ENCODE data around the gene CXorf65.

DNA sequence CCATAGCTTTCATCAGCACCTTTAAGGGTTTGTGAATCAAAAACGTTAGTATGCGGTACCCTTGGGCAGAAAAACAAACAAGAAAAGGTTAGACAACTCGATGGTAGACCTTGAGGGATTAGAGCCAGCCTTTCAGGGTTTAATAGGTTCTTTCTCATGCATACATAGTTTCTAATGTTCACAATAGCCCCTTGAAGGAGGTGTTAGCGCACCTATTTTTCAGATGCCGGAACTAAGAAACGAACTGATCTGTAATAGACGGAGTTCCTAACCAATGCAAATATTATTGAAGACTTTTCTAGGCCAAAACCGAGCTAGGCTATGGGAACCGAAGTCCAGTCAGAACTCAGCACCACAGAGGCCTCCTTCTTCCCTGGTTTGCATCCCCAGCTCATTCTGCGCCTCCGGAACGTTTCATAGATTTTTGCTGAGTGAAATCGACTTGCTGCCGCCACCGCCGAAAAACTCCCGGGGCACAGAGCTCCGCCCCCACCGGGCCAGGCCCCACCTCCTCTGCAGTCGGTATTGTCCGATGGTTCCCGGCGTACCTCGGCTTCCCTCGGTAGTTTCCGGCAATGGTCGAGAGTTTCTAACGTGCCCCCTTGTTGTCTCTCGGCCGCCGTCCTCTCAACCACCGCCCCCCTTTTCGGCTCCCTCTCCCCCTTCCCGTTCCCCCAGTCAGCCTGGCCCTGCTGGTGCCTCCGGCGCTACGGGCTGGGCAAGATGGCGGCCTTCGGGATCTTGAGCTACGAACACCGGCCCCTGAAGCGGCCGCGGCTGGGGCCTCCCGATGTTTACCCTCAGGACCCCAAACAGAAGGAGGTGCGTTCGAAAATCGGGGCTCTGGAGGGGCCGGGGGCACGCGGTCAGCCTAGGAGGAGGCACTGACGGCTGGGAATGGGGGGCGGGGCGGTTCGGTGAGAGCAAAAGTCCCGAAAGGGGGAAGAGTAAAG is 11.8 kb upstream of the CXorf65 start, which contains the start of gene MED12:
- TF ChIP-seq, protein P1, sequence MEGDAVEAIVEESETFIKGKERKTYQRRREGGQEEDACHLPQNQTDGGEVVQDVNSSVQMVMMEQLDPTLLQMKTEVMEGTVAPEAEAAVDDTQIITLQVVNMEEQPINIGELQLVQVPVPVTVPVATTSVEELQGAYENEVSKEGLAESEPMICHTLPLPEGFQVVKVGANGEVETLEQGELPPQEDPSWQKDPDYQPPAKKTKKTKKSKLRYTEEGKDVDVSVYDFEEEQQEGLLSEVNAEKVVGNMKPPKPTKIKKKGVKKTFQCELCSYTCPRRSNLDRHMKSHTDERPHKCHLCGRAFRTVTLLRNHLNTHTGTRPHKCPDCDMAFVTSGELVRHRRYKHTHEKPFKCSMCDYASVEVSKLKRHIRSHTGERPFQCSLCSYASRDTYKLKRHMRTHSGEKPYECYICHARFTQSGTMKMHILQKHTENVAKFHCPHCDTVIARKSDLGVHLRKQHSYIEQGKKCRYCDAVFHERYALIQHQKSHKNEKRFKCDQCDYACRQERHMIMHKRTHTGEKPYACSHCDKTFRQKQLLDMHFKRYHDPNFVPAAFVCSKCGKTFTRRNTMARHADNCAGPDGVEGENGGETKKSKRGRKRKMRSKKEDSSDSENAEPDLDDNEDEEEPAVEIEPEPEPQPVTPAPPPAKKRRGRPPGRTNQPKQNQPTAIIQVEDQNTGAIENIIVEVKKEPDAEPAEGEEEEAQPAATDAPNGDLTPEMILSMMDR (IDR thresholded peaks at IDR 0.05; ENCODE audit: borderline replicate concordance, extremely low read depth, low read length, poor library complexity, severe bottlenecking): no peak
- no peak for TF ChIP-seq EZH2 (IDR thresholded peaks at IDR 0.05; ENCODE audit: borderline replicate concordance, low read depth, low read length, severe bottlenecking)

Data from DND-41 (cell line).